Psoas muscle (tissue), 8 donors: ENCODE results near the gene MRPS26. TPM values are rescaled to one million over a fixed set of nuclear protein-coding genes. Genes with fewer than 3 reads are reported as not detected.
"Not testable (repeated sequence)": the region's sequence is repeated elsewhere in the genome, so short reads cannot be mapped to it uniquely, and the experiment has no call there.

Source experiments
- ATAC-seq, 4 donors: fragments of 200-7000 bp; cut with Tn5 transposase; one replicate each; pipeline ENCODE4 v1.9.1; 2020; ENCODE audit warnings: moderate library complexity in 3 of 4, mild to moderate bottlenecking in 2 of 4
- DNase-seq, 2 donors: peaks; one replicate each; pipeline ENCODE4 v3.0.0-alpha.2; 2020
- H3K27ac ChIP-seq: fragments of 200-600 bp; one replicate; pipeline ENCODE4 v1.8.0; 2022
- H3K27me3 ChIP-seq, 3 donors: fragments of 200-600 bp in 1 of 3; one replicate each; pipeline versions ENCODE4 v1.6.1 to v1.8.0; 2013 to 2022; ENCODE audit warnings: low read length in 2 of 3, mild to moderate bottlenecking in 2 of 3, moderate library complexity in 1 of 3; ENCODE audit not compliant: insufficient read depth in 3 of 3
- H3K36me3 ChIP-seq, 2 donors: fragments of 200-600 bp in 1 of 2; one replicate each; pipeline versions ENCODE4 v1.6.1 to v1.8.0; 2013 to 2022; ENCODE audit warnings: low read depth in 1 of 2, mild to moderate bottlenecking in 1 of 2, moderate library complexity in 1 of 2; ENCODE audit not compliant: insufficient read depth in 1 of 2
- H3K4me1 ChIP-seq: fragments of 200-600 bp; one replicate; pipeline ENCODE4 v1.8.0; 2022
- H3K4me3 ChIP-seq: fragments of 200-600 bp; one replicate; pipeline ENCODE4 v1.8.0; 2022; ENCODE audit warnings: mild to moderate bottlenecking
- H3K9me3 ChIP-seq: fragments of 200-600 bp; one replicate; pipeline ENCODE4 v1.8.0; 2022
- WGBS, 3 donors: extraction: QIAGEN DNeasy Blood & Tissue Kit; methylation state at CpG; one replicate each; pipeline versions ENCODE4 v1.1.6 to v1.1.7; 2013; 5-methylcytosine and 5-hydroxymethylcytosine counted together
- intact Hi-C, 2 donors: fragments of 100-400 bp; cut with DNase I; formaldehyde crosslinking; loops; one replicate each; pipeline versions ENCODE4 v1.11.0 to v1.14.2; 2022
- polyA plus RNA-seq, 3 donors: library from polyadenylated mRNA; stranded (reverse); fragments of 200-250 nt; gene quantifications; one replicate each; pipeline ENCODE4 v1.2.3, GENCODE V29; 2013
- total RNA-seq, 4 donors: library from RNA; stranded (reverse); fragmentation: NEBNext Ultra II Directional in 2 of 4; extraction: Animal tissue kit (Norgen Biotek cat#: 25700) in 2 of 4; gene quantifications; one replicate each; pipeline versions ENCODE4 v1.2.1 to v1.2.4, GENCODE V29; 2021 to 2023
- TF ChIP-seq, protein P1 (sequence below): fragments of 200-600 bp; IDR thresholded peaks from one replicate; pipeline ENCODE4 v1.8.0; 2022; ENCODE audit warnings: antibody characterized with exemption
- donor health status: healthy with polysubstance abuse.
- donor health status: DM: no; HTN: no; CAD: no; lungs with moderate emphysema.
- donor health status: Bipolar disorder and iron deficiency.
- donor health status: healthy.
- donor health status: DM: yes; HTN: yes; CAD: no.
- donor health status: DM: no; HTN: no; CAD: no.
- donor health status: DM: no; HTN: no; CAD: no.
- donor health status: DM: yes; HTN: yes; CAD: no.

The MRPS26 gene
- total and polyA plus RNA-seq, 7 donors: 42.8 to 150 (median 49.0) TPM

GRCh38 chr20:3010985-3011723 is 34.7 kb upstream of the MRPS26 start:
- H3K9me3 ChIP-seq: no peaks in the 10 kb centered on the region
- DNase-seq: no peak
- peaks cover 6 to 87% of the 10 kb centered on the region in 2 donors for H3K36me3 ChIP-seq
- no peak for ATAC-seq
- intact Hi-C loops: no loop called here
- H3K4me1 ChIP-seq: no peaks in the 10 kb centered on the region
- TF ChIP-seq, protein P1, sequence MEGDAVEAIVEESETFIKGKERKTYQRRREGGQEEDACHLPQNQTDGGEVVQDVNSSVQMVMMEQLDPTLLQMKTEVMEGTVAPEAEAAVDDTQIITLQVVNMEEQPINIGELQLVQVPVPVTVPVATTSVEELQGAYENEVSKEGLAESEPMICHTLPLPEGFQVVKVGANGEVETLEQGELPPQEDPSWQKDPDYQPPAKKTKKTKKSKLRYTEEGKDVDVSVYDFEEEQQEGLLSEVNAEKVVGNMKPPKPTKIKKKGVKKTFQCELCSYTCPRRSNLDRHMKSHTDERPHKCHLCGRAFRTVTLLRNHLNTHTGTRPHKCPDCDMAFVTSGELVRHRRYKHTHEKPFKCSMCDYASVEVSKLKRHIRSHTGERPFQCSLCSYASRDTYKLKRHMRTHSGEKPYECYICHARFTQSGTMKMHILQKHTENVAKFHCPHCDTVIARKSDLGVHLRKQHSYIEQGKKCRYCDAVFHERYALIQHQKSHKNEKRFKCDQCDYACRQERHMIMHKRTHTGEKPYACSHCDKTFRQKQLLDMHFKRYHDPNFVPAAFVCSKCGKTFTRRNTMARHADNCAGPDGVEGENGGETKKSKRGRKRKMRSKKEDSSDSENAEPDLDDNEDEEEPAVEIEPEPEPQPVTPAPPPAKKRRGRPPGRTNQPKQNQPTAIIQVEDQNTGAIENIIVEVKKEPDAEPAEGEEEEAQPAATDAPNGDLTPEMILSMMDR: no peak
- no peak overlapping the region for H3K27ac ChIP-seq
- H3K27me3 ChIP-seq: no peaks in the 10 kb centered on the region
- no peak overlapping the region for H3K4me3 ChIP-seq
- WGBS, 3 donors: 38 to 97% (median 88%) methylated on average over 1 of the region's 1 CpG

DNA sequence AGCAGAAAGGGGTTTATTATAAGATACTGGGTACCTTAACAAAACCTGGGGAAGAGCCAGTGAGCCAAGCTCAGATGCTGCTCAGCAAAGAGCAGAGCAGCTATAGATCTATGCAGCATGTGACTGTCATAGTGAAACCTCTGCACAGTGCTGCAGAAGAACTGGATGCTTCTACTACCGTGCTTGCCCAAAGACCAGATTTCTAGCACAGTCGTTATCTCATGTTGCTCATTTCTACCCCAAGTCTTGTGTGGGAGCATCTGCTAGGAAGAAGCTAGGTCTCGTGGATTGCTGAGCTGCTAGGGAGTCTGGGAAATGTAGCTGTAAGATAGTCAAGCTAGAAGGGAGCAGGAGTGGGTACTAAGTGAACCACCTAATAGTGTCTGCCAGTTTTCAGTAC is 34.1 kb upstream of the MRPS26 start:
- 88 to 93% (median 91%) methylated on average over 3 of the region's 3 CpGs for WGBS, 3 donors
- Histone ChIP-seq H3K27me3 (no peaks in the 10 kb centered on the region), H3K4me3 (no peak overlapping the region), H3K4me1 (no peaks in the 10 kb centered on the region), H3K9me3 (no peaks in the 10 kb centered on the region), H3K27ac (no peak overlapping the region), H3K36me3 (peaks cover 3 to 87% of the 10 kb centered on the region in 2 donors)
- DNase-seq (no peak), ATAC-seq (no peak)
- TF ChIP-seq, protein P1: no peak
- intact Hi-C loops: no loop called here

- TF ChIP-seq, protein P1: no peak
- ATAC-seq: no peak
- WGBS, 3 donors: 96 to 99% (median 97%) methylated on average over 5 of the region's 5 CpGs
- intact Hi-C loops: no loop called here
- peaks cover 6 to 80% of the 10 kb centered on the region in 2 donors for H3K36me3 ChIP-seq
- H3K27ac ChIP-seq: no peak overlapping the region
- no peaks in the 10 kb centered on the region for H3K27me3 ChIP-seq
- no peaks in the 10 kb centered on the region for H3K9me3 ChIP-seq
- H3K4me1 ChIP-seq: no peaks in the 10 kb centered on the region
- DNase-seq: no peak
- H3K4me3 ChIP-seq: no peak overlapping the region
Observed at GRCh38 chr20:3013771-3014170, 32.1 kb upstream of the MRPS26 start.

- intact Hi-C loops: no loop called here
- no peaks in the 10 kb centered on the region for H3K27me3 ChIP-seq
- DNase-seq (no peak), ATAC-seq (no peak)
- peaks cover 6 to 76% of the 10 kb centered on the region in 2 donors for H3K36me3 ChIP-seq
- H3K4me3 ChIP-seq: no peak overlapping the region
- no peak overlapping the region for H3K27ac ChIP-seq
- no peaks in the 10 kb centered on the region for H3K4me1 ChIP-seq
- WGBS, 3 donors: 96 to 98% (median 97%) methylated on average over 7 of the region's 7 CpGs
- TF ChIP-seq, protein P1: no peak
- no peaks in the 10 kb centered on the region for H3K9me3 ChIP-seq
Observed at GRCh38 chr20:3014179-3014578, 31.7 kb upstream of the MRPS26 start.

GRCh38 chr20:3014662-3015061 is 31.2 kb upstream of the MRPS26 start:
- Histone ChIP-seq H3K27ac (no peak overlapping the region), H3K4me3 (no peak overlapping the region), H3K9me3 (no peaks in the 10 kb centered on the region), H3K36me3 (peaks cover 6 to 71% of the 10 kb centered on the region in 2 donors), H3K27me3 (no peaks in the 10 kb centered on the region), H3K4me1 (no peaks in the 10 kb centered on the region)
- ATAC-seq (no peak), DNase-seq (no peak)
- TF ChIP-seq, protein P1: no peak
- intact Hi-C loops: no loop called here
- 90 to 92% (median 90%) methylated on average over 3 of the region's 3 CpGs for WGBS, 3 donors

DNA sequence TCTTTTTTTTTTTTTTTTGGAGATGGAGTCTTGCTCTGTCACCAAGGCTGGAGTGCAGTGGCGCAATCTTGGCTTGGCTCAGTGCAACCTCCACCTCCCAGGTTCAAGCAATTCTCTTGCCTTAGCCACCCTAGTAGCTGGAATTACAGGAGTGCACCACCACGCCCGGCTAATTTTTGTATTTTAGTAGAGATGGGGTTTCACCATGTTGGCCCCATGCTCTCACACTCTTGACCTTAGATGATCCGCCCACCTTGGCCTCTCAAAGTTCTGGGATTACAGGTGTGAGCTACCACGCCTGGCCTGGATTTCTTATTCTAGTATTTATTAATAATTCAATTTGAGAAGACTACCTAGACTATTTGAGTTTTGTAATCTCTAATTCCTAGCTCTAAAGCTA is 30.6 kb upstream of the MRPS26 start:
- DNase-seq, intact Hi-C loops: not testable (repeated sequence)

More for the DNA sequence above, 30.6 kb upstream of the MRPS26 start:
- H3K27me3 ChIP-seq, H3K9me3 ChIP-seq, H3K27ac ChIP-seq, ATAC-seq, H3K4me1 ChIP-seq, H3K4me3 ChIP-seq: not testable (repeated sequence)
- H3K36me3 ChIP-seq: peaks cover 6 to 65% of the 10 kb centered on the region in 2 donors
- 95 to 96% (median 96%) methylated on average over 5 of the region's 5 CpGs for WGBS, 3 donors
